CD14-positive monocyte (primary cell): ENCODE data around the gene AVPR2. TPM values are rescaled to one million over a fixed set of nuclear protein-coding genes. Genes with fewer than 3 reads are reported as not detected.

ENCODE experiments used
- DNase-seq, 3 donors: peaks; one replicate each; pipeline ENCODE4 v3.0.0-alpha.2; 2011 to 2022
- H2AFZ ChIP-seq: 2 replicates; pipeline ENCODE4 v1.6.0; 2012; ENCODE audit warnings: mild to moderate bottlenecking, low read depth, low read length, inconsistent platforms; ENCODE audit not compliant: insufficient read depth, poor library complexity, severe bottlenecking
- H3K27ac ChIP-seq, 2 donors: 1 replicate in 1 of 2; 2 replicates in 1 of 2; pipeline ENCODE4 v1.5.1; 2012 to 2013; ENCODE audit warnings: low read length in 2 of 2, control low read depth in 1 of 2, inconsistent platforms in 1 of 2, low read depth in 1 of 2, mild to moderate bottlenecking in 1 of 2
- H3K27me3 ChIP-seq, 2 donors: one replicate each; pipeline versions ENCODE4 v1.6.0 to v1.6.1; 2011 to 2013; ENCODE audit warnings: low read length in 2 of 2; ENCODE audit not compliant: control insufficient read depth in 2 of 2, insufficient read depth in 2 of 2
- H3K36me3 ChIP-seq, 2 donors: replicated peaks in 1 of 2; 1 replicate in 1 of 2; 2 replicates in 1 of 2; pipeline versions ENCODE4 v1.5.1 to v1.6.1; 2012 to 2013; ENCODE audit warnings: low read length in 2 of 2, control low read depth in 1 of 2, inconsistent platforms in 1 of 2, mild to moderate bottlenecking in 1 of 2; ENCODE audit not compliant: insufficient read depth in 2 of 2, control insufficient read depth in 1 of 2
- H3K4me1 ChIP-seq, 2 donors: 1 replicate in 1 of 2; 2 replicates in 1 of 2; pipeline versions ENCODE4 v1.5.1 to v1.6.1; 2012 to 2013; ENCODE audit warnings: low read length in 2 of 2, control low read depth in 1 of 2, inconsistent platforms in 1 of 2, mild to moderate bottlenecking in 1 of 2, moderate library complexity in 1 of 2; ENCODE audit not compliant: insufficient read depth in 2 of 2, control insufficient read depth in 1 of 2
- H3K4me2 ChIP-seq: replicated peaks from 2 replicates; pipeline ENCODE3; 2012; ENCODE audit warnings: low read length, moderate library complexity, mild to moderate bottlenecking; ENCODE audit not compliant: poor library complexity, severe bottlenecking; ENCODE audit errors: extremely low read depth
- H3K4me3 ChIP-seq, 3 experiments: fragments of 200-600 bp in 1 of 3; sonication (generic) in 1 of 3; replicated peaks in 1 of 3; 1 replicate in 2 of 3; 2 replicates in 1 of 3; pipeline ENCODE4 v1.5.1; 2011 to 2013; ENCODE audit warnings: low read length in 3 of 3, mild to moderate bottlenecking in 3 of 3, control low read depth in 2 of 3, low read depth in 2 of 3, inconsistent platforms in 1 of 3, moderate library complexity in 1 of 3
- H3K79me2 ChIP-seq: 2 replicates; pipeline ENCODE4 v1.6.0; 2012; ENCODE audit warnings: mild to moderate bottlenecking, control low read depth, inconsistent platforms, low read length, moderate library complexity; ENCODE audit not compliant: insufficient read depth
- H3K9ac ChIP-seq: 2 replicates; pipeline ENCODE4 v1.6.0; 2017; ENCODE audit warnings: low read length, mild to moderate bottlenecking; ENCODE audit not compliant: insufficient read depth, poor library complexity, severe bottlenecking
- H3K9me3 ChIP-seq, 2 donors: replicated peaks in 1 of 2; 1 replicate in 1 of 2; 2 replicates in 1 of 2; pipeline versions ENCODE4 v1.5.1 to v1.6.1; 2012 to 2013; ENCODE audit warnings: low read length in 2 of 2, control low read depth in 1 of 2; ENCODE audit not compliant: control insufficient read depth in 1 of 2, insufficient read depth in 1 of 2
- H4K20me1 ChIP-seq: 2 replicates; pipeline ENCODE4 v1.6.0; 2012; ENCODE audit warnings: mild to moderate bottlenecking, low read length, control low read depth, moderate library complexity; ENCODE audit not compliant: insufficient read depth
- H3K27ac Mint-ChIP-seq, 7 donors: one replicate each; pipeline ENCODE4 v1.8.0; 2020; ENCODE audit warnings: mild to moderate bottlenecking in 7 of 7, mixed read lengths in 7 of 7, moderate library complexity in 6 of 7, inconsistent platforms in 2 of 7
- H3K27me3 Mint-ChIP-seq, 3 donors: one replicate each; pipeline ENCODE4 v1.8.0; 2021 to 2022; ENCODE audit warnings: low read depth in 3 of 3, mild to moderate bottlenecking in 3 of 3, mixed read lengths in 3 of 3, moderate library complexity in 3 of 3, inconsistent platforms in 1 of 3
- H3K36me3 Mint-ChIP-seq, 2 donors: one replicate each; pipeline ENCODE4 v1.8.0; 2020; ENCODE audit warnings: mixed read lengths in 2 of 2, inconsistent platforms in 1 of 2, mild to moderate bottlenecking in 1 of 2
- H3K4me1 Mint-ChIP-seq: one replicate; pipeline ENCODE4 v1.8.0; 2020; ENCODE audit warnings: mild to moderate bottlenecking, mixed read lengths
- H3K4me3 Mint-ChIP-seq, 2 donors: one replicate each; pipeline ENCODE4 v1.8.0; 2020; ENCODE audit warnings: mild to moderate bottlenecking in 2 of 2, mixed read lengths in 2 of 2, moderate library complexity in 1 of 2
- H3K9me3 Mint-ChIP-seq, 7 donors: one replicate each; pipeline ENCODE4 v1.8.0; 2020 to 2022; ENCODE audit warnings: mixed read lengths in 7 of 7, mild to moderate bottlenecking in 6 of 7, moderate library complexity in 6 of 7, inconsistent platforms in 2 of 7
- CTCF ChIP-seq: fragments of 200-600 bp; IDR thresholded peaks from one replicate; pipeline ENCODE4 v1.8.0; 2022; ENCODE audit warnings: antibody characterized with exemption, mild to moderate bottlenecking
- WGBS: methylation state at CpG from one replicate; pipeline ENCODE4 v1.1.5; 2013; ENCODE audit warnings: missing lambda C conversion rate; ENCODE audit not compliant: insufficient coverage; 5-methylcytosine and 5-hydroxymethylcytosine counted together
- intact Hi-C, 2 donors: fragments of 100-400 bp; cut with micrococcal nuclease; formaldehyde crosslinking; loops; one replicate each; pipeline versions ENCODE4 v1.15.0 to v1.15.1; 2023
- polyA plus RNA-seq, 3 donors: library from polyadenylated mRNA; depleted of rRNA in 1 of 3; unstranded in 2 of 3; stranded (reverse) in 1 of 3; fragments of 300-500 nt in 2 of 3; fragments of >200 nt in 1 of 3; fragmentation: Illumina TruSeq in 2 of 3; gene quantifications; 1 replicate in 2 of 3; 2 replicates in 1 of 3; pipeline ENCODE4 v1.2.3, GENCODE V29; 2012 to 2021

AVPR2 gene
- polyA plus RNA-seq, 3 donors: 0.14 to 0.27 TPM; not detected in 1

GRCh38 chrX:153945956-153946943 is 41.8 kb downstream of the AVPR2 start:
- Histone ChIP-seq H3K9me3 (no peaks in the 10 kb centered on the region), H2AFZ (no peak overlapping the region), H3K4me3 (no peak overlapping the region), H3K4me1 (peaks cover 42 to 63% of the 10 kb centered on the region in 2 donors), H3K79me2 (peaks cover 28% of the 10 kb centered on the region), H4K20me1 (peaks cover 65% of the 10 kb centered on the region), H3K36me3 (peaks cover 28% of the 10 kb centered on the region in 2 donors), H3K27ac (no peak overlapping the region), H3K27me3 (no peaks in the 10 kb centered on the region), H3K4me2 (no peak overlapping the region), H3K9ac (no peak overlapping the region)
- peaks cover 0 to 17% (median 0%) of the 10 kb centered on the region in 3 donors for H3K27me3 Mint-ChIP-seq
- H3K4me1 Mint-ChIP-seq: peaks cover 39% of the 10 kb centered on the region
- 88% methylated on average over 3 of the region's 24 CpGs for WGBS
- peak overlapping the region in 2 of 7 donors; percentile 58 to 67 for H3K27ac Mint-ChIP-seq
- no peak overlapping the region for H3K4me3 Mint-ChIP-seq
- no peak for DNase-seq
- intact Hi-C loops: no loop called here
- H3K36me3 Mint-ChIP-seq: peaks cover 22 to 36% of the 10 kb centered on the region in 2 donors
- peaks cover 0 to 9% (median 0%) of the 10 kb centered on the region in 7 donors for H3K9me3 Mint-ChIP-seq
- no peak for TF ChIP-seq CTCF

DNA sequence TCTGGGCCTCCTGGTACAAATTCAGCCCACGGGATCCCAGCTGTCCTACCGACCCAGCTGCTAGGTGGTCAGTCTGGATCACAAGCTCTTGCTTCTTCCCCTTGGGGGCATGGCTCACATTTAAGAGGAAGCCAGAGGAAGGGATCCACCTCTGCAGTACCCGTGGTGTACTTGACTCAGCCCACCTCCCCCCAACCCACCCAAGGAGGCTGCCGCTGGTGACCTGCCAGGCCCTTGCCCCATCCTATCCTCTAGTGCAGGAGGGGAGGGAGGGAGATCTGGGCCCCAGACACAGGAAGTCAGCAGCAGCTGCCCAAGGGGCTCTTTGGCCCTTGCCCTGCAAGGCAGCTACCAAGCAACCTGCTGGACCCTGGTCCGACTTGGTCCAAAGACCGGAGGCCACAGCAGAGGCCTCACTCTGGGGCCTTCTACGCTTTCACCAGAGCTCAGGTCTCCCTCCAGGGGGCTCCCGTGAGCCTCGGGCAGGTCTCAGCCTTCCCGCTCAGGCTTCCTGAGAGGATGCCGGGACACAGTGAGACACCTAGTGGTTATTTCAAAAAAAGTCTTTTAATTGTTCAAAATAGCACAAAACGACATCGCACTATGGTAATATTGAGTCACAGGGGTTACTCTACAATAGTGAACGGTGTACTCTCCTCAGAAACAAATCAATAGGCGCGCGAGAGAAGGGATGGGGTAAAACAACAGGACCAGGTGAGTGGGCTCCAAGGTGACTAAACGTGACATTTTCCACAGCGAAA is 42.7 kb downstream of the AVPR2 start:
- TF ChIP-seq CTCF: peak; percentile 84
- H2AFZ ChIP-seq: no peak overlapping the region
- Mint-ChIP-seq H3K4me3 (no peak overlapping the region), H3K4me1 (peaks cover 31% of the 10 kb centered on the region), H3K9me3 (peaks cover 0 to 8% (median 0%) of the 10 kb centered on the region in 7 donors), H3K27me3 (peaks cover 0 to 12% (median 0%) of the 10 kb centered on the region in 3 donors), H3K27ac (peak overlapping the region in 5 of 7 donors; percentile 19 to 75 (median 43)), H3K36me3 (peaks cover 25 to 46% of the 10 kb centered on the region in 2 donors)
- H4K20me1 ChIP-seq: peaks cover 67% of the 10 kb centered on the region
- H3K4me2 ChIP-seq: no peak overlapping the region
- no peak overlapping the region for H3K4me3 ChIP-seq
- peaks cover 28% of the 10 kb centered on the region for H3K79me2 ChIP-seq
- H3K9me3 ChIP-seq: no peaks in the 10 kb centered on the region
- peaks cover 35 to 57% of the 10 kb centered on the region in 2 donors for H3K4me1 ChIP-seq
- DNase-seq: peak; percentile 77 to 81 (median 78)
- no peak overlapping the region for H3K27ac ChIP-seq
- 0% methylated on average over 5 of the region's 19 CpGs for WGBS
- H3K9ac ChIP-seq: no peak overlapping the region
- intact Hi-C loops: no loop called here
- no peaks in the 10 kb centered on the region for H3K27me3 ChIP-seq
- H3K36me3 ChIP-seq: peaks cover 37 to 38% of the 10 kb centered on the region in 2 donors
